GM19023 (cell line): ENCODE data around the gene SNED1.
A peak's percentile ranks its signal among the peaks of the same experiment; 100 is the strongest.
"Not testable (repeated sequence)": the region's sequence is repeated elsewhere in the genome, so short reads cannot be mapped to it uniquely, and the experiment has no call there.

Experiments used
- ATAC-seq: cut with Tn5 transposase; IDR thresholded peaks from one replicate; pipeline ENCODE4 v1.9.1; 2021; ENCODE audit warnings: mild to moderate bottlenecking, moderate library complexity; ENCODE audit not compliant: unreplicated experiment

SNED1 gene

DNA sequence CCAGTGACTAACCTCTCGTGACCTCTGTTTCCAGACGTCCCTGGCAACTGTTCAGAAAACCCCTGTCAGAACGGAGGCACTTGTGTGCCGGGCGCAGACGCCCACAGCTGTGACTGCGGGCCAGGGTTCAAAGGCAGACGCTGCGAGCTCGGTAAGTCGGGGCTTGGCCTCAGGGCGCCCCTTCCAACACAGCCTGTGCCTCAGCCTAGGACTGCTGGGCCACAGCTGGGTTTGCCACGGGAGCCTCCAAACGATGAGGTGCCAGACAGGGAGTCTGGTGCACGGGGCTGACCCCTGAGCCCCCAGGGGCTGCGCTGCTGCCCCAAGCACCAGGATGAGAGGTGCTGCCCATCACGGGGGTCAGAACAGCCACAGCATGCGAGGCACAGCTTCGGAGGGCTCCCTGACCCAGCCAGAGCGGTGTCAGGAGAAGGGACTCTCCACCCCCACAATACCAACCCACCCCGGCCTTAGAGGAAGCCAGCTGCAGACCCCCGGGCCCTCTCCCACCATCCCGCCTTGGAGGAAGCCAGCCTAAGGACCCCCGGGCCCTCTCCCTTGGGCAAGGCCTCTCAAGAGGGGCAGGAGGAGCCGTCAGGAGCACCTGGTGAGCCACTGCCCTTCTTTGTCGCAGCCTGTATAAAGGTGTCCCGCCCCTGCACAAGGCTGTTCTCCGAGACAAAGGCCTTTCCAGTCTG lies 83.4 kb downstream of the SNED1 start:
- no peak for ATAC-seq

GRCh38 chr2:241082341-241083090 lies 84.1 kb downstream of the SNED1 start:
- ATAC-seq: no peak

DNA sequence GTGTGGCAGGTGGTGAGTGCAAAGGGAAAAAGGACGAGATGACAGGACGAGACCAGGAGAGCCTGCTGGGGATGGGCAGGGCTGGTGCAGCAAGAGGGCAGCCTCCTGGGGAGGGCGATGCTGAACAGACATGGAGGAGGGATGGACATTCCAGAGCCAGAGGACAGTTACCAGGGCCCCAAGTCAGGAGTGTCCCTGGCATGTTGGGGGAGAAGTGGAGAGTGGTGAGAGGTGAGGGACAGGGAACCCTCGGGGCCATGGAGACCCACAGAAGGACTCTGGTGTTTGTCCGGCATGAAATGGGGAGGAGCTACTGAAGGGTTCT lies 84.6 kb downstream of the SNED1 start:
- no peak for ATAC-seq

GRCh38 chr2:241084856-241085444 lies 86.5 kb downstream of the SNED1 start:
- no peak for ATAC-seq

- peak; percentile 70 for ATAC-seq
Measured at GRCh38 chr2:241087420-241088268, 89.2 kb downstream of the SNED1 start.

GRCh38 chr2:241088376-241088775 lies 90.0 kb downstream of the SNED1 start:
- ATAC-seq: no peak

GRCh38 chr2:241088791-241089732 lies 90.6 kb downstream of the SNED1 start:
- ATAC-seq: no peak

DNA sequence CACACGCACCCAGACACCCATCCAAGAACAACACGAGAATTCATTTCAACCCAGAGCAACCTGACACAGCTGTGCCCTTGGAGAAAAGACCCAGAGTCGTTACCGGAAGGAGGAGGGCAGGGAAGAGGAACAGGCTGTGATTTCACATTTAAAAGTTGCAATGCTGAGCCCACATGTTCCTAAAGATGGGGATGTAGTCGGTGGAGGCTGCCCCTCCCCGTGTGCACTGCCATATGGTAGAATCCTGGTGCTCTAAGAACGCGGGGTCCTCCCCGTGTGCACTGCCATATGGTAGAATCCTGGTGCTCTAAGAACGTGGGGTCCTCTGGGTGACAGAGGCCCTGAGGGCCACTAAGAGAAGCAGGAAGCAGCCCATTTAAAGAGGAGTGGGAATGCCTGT lies 92.8 kb downstream of the SNED1 start:
- ATAC-seq: no peak

DNA sequence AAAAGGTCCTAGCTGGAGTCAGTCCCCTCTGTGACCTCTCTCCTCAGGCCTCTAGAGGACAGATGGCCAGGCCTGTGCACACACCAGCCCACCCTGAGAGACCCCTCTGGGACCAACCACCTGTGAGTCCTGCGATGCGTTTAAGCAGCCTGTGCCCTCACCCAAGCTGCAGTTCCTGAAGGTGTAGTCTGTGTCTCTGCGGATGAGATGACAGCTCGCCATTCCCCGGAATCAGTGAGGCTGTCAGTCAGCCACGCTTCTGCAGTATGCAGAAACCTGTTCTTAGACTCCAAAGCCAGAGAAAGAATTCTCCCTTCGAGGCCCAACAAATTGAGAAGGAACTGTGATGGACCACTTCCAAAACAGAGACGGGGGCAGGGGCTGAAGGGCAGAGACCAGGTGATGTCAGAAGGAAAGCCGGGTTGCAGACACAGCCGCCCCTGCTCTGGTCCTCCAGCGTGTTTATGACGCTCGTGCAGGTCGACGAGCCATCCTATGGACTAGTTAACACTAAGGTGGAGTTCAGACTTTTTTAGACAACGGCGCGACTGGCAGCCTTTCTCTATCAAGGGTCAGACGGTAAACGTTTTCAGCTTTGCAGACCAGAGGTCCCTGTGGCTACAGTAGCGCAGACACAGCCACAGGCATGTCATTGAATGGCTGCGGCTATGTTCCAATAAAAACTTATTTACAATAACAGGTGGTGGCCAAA lies 93.5 kb downstream of the SNED1 start:
- no peak for ATAC-seq

DNA sequence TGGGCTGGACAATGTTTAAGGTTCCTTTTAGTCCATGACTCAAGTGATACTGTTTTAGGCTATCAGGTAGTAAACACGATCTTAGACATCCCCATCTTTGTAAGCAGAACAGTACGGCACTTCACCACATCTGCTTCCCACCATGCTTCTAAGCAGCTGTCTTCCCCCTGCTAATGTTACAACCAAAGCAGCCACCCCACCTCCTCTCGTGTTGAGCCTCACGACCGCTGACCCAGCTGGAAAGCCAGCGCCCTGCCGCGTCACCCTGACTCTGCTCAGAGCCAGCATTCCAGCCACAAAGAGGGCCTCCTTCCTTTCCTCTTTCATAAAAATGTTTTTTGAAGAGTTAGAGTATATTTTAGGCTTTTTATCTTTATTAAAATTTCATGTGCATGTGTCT lies 94.3 kb downstream of the SNED1 start:
- no peak for ATAC-seq

DNA sequence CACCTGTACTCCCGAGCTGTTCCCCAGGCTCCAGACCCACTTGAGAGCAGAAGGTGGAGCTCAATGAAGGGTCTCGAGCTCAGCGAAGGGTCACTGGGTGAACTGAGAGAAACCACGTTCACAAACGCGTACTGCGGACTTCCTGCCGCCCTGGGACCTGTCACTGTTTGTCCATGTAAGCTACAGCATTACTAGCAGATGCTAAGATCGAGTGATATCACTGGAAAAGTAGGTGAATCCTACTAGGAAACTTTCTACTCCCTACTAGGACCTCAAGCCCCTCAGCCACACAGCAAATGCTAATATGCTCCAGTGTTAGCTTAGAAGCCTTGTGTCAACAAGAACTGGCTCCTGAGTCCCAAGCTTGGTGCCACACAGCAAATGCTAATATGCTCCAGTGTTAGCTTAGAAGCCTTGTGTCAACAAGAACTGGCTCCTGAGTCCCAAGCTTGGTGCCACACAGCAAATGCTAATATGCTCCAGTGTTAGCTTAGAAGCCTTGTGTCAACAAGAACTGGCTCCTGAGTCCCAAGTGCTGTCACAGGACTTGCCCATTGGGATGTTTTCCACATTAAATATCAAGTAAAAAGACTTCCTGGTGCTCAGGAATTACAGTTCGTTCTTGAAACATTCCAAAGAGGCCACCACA lies 94.8 kb downstream of the SNED1 start:
- ATAC-seq: not testable (repeated sequence)

DNA sequence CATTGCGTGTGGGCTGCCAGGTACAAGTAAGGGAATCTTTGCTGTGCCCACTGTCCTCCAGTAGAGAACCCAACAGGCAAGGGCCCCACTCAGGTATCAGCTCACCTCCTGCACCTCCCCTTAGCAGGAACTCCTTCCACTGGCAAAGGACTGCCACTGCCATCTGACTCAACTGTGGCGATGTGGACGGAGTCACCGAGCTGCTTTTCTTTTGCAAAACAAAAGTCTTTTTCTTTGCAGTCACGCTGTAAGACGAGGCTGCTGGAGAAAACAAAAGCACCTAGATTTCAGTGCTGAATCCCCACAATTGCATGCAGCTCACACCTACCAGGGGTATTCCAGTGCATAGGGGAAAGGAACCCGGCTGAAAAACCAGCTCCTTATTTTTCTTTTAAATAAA lies 95.8 kb downstream of the SNED1 start:
- ATAC-seq: no peak

GRCh38 chr2:241094924-241095420 lies 96.6 kb downstream of the SNED1 start:
- no peak for ATAC-seq

- no peak for ATAC-seq
Measured at GRCh38 chr2:241095594-241096290, 97.3 kb downstream of the SNED1 start.

DNA sequence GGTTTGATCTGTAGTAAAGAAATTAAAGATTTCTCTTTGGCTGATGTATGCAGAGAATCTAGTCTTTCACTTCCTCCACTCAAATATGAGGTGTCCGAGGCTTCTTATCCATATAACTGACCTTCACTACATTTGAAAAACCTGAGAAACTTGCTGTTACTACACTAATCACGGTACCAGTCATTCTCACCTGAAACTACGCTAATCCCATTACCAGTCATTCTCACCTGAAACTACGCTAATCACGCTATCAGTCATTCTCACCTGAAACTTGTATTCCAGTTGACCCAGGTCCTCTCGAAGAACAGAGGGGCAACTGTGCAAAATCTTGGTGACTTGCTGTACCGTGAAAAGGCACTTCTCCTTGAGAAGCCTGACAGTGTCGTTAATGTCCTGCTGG lies 98.6 kb downstream of the SNED1 start:
- ATAC-seq: no peak

DNA sequence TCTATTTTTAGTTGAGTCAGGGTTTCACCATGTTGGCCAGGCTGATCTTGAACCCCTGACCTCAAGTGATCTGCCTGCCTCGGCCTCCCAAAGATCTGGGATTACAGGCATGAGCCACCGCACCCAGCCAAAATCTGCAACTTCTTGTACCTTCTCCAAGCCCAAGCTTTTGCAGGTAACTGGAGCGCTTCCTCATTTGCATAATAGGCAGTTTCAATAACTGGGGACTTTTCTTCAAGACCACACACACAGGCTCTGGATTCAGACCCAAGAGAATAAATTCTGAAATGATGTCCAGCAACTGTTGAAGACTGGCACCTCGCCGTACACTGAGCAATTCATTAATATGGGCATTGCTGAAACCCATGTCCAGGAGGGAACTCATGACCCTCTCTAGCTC lies 100.8 kb downstream of the SNED1 start:
- no peak for ATAC-seq

DNA sequence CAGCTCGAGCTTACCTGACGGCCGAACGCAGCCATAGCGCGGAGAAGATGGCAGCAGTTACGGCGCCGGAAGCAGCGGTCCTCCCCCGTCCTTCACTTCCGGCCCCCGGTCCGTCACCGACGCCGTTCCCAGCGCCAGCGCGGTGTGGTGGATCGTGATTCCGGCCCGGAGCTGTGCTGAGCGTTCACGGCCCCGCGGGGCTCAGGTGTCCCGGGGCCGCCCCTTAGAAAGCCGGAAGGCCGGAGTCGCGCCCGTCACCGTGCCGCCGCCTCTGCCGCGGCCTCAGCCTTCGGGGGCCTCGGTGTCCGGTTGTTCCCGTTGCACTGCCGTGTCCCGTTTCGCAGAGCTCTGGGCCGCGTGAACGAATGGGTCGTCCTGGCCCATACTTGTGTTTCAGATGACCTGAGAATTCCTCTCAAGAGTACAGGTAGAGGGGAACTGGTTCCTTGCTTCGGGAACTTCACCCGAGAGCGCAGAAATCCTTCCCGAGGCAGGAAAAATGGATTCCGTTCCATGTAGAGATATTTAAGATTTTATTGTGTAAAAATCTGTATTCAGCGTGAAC lies 103.9 kb downstream of the SNED1 start, which contains the start of gene MTERF4:
MTERF4 (minus strand) TSS at position 49 of the 565 bp plus-strand sequence; CDS start at position 35, 14 bp downstream.
- ATAC-seq: peak; percentile 90

DNA sequence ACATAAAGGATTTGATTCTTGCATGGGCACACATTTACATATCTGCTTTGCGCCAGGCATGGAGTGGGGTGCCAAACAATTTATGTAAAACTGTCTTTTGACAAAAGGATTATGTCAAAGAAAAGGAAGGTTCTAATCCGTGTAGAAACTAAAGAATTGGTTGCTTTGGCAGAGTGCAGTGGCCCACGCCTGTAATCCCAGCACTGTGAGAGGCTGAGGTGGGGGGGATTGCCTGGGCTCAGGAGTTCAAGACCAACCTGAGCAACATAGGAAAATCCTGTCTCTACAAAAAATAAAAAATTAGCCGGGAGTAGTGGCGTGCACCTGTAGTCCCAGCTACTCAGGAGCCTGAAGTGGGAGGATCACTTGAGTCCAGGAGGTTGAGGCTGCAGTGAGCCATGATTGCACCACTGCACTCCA lies 104.8 kb downstream of the SNED1 start:
- ATAC-seq: no peak
